Fibroblast of lung (primary cell): ENCODE measurements around the gene ORM2.

ENCODE experiments used
- CTCF ChIP-seq, 2 donors: IDR thresholded peaks in 1 of 2; conservative IDR thresholded peaks in 1 of 2; 1 replicate in 1 of 2; 2 replicates in 1 of 2; pipeline ENCODE4 v1.5.1; 2011 to 2012; ENCODE audit warnings: low read length in 2 of 2, control low read depth in 1 of 2, inconsistent platforms in 1 of 2, low read depth in 1 of 2, mild to moderate bottlenecking in 1 of 2
- EZH2 ChIP-seq: IDR thresholded peaks from 2 replicates; pipeline ENCODE4 v1.5.1; 2012; ENCODE audit warnings: low read length, control low read depth, mild to moderate bottlenecking; ENCODE audit errors: missing control alignments

DNA sequence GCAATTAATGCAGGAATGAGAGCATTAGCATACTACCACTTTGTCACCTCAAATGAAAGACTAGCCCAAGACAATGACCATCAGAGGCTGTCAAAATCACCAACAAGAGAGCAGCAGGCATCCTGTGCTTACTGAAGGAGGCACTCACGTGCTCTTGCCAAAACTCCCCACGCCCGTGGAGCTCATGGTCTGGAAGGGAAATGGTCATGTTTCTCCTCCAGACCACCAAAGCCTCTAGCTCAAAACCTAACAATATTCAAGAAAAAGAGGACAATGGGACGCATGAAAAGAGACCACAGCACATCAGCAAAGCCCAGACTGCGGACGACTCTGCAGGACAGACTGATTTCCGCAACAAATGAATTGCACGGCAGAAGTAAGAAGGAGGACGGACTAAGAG lies 45.3 kb downstream of the ORM2 start:
- TF ChIP-seq EZH2 (no peak), CTCF (conservative IDR thresholded peaks at IDR 0.05 in 1 of 2, IDR thresholded peaks at IDR 0.05 in 1 of 2; ENCODE audit: low read depth in 1 of 2, low read length in 2 of 2) (no peak)
